Measurements from ENCODE around the gene KIAA0586. TPM values are rescaled to one million over a fixed set of nuclear protein-coding genes. Genes with fewer than 3 reads are reported as not detected.

Gene KIAA0586
- total and polyA plus RNA-seq, 9 of the 15 experiments (the other 6 are each of a cell fraction or from before 2014, with no cell fraction given) = 11.2 to 30.9 (median 22.6) TPM

DNA sequence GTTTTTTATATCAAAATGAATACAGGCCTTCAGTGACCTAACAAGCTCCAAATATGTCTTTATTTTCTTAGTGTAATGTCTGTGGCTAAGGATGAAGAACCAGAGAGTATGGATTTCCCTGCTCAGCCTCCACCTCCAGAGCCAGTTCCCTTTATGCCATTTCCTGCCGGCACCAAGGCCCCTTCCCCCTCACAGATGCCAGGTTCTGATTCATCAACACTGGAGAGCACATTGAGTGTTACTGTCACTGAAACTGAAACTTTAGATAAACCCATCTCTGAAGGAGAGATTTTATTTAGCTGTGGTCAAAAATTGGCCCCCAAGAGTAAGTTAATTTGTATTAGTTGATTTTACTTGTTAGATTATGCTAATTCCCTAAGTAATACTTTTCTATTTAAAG, 61.0 kb downstream of the KIAA0586 start (continued):
- TF ChIP-seq, protein P1, sequence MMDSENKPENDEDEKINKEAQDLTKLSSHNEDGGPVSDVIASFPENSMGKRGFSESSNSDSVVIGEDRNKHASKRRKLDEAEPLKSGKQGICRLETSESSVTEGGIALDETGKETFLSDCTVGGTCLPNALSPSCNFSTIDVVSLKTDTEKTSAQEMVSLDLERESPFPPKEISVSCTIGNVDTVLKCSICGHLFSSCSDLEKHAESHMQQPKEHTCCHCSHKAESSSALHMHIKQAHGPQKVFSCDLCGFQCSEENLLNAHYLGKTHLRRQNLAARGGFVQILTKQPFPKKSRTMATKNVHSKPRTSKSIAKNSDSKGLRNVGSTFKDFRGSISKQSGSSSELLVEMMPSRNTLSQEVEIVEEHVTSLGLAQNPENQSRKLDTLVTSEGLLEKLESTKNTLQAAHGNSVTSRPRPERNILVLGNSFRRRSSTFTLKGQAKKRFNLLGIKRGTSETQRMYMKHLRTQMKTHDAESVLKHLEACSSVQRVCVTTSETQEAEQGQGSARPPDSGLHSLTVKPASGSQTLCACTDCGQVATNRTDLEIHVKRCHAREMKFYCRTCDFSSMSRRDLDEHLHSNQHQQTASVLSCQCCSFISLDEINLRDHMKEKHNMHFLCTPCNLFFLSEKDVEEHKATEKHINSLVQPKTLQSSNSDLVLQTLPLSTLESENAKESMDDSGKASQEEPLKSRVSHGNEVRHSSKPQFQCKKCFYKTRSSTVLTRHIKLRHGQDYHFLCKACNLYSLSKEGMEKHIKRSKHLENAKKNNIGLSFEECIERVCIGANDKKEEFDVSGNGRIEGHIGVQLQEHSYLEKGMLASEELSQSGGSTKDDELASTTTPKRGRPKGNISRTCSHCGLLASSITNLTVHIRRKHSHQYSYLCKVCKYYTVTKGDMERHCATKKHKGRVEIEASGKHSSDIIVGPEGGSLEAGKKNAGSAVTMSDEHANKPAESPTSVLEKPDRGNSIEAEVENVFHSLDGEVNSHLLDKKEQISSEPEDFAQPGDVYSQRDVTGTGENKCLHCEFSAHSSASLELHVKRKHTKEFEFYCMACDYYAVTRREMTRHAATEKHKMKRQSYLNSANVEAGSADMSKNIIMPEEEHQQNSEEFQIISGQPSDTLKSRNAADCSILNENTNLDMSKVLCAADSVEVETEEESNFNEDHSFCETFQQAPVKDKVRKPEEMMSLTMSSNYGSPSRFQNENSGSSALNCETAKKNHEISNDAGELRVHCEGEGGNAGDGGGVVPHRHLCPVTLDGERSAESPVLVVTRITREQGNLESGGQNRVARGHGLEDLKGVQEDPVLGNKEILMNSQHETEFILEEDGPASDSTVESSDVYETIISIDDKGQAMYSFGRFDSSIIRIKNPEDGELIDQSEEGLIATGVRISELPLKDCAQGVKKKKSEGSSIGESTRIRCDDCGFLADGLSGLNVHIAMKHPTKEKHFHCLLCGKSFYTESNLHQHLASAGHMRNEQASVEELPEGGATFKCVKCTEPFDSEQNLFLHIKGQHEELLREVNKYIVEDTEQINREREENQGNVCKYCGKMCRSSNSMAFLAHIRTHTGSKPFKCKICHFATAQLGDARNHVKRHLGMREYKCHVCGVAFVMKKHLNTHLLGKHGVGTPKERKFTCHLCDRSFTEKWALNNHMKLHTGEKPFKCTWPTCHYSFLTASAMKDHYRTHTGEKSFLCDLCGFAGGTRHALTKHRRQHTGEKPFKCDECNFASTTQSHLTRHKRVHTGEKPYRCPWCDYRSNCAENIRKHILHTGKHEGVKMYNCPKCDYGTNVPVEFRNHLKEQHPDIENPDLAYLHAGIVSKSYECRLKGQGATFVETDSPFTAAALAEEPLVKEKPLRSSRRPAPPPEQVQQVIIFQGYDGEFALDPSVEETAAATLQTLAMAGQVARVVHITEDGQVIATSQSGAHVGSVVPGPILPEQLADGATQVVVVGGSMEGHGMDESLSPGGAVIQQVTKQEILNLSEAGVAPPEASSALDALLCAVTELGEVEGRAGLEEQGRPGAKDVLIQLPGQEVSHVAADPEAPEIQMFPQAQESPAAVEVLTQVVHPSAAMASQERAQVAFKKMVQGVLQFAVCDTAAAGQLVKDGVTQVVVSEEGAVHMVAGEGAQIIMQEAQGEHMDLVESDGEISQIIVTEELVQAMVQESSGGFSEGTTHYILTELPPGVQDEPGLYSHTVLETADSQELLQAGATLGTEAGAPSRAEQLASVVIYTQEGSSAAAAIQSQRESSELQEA (IDR thresholded peaks at IDR 0.05; ENCODE audit: low read depth) = no peak
- TF ChIP-seq, protein P2, sequence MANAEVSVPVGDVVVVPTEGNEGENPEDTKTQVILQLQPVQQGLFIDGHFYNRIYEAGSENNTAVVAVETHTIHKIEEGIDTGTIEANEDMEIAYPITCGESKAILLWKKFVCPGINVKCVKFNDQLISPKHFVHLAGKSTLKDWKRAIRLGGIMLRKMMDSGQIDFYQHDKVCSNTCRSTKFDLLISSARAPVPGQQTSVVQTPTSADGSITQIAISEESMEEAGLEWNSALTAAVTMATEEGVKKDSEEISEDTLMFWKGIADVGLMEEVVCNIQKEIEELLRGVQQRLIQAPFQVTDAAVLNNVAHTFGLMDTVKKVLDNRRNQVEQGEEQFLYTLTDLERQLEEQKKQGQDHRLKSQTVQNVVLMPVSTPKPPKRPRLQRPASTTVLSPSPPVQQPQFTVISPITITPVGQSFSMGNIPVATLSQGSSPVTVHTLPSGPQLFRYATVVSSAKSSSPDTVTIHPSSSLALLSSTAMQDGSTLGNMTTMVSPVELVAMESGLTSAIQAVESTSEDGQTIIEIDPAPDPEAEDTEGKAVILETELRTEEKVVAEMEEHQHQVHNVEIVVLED (CRISPR knock-in tag; IDR thresholded peaks at IDR 0.05) = no peak
- TF ChIP-seq SIRT6 (IDR thresholded peaks at IDR 0.05; ENCODE audit: low read depth, low read length) (no peak), HNRNPUL1 (IDR thresholded peaks at IDR 0.05; ENCODE audit: low read length) (no peak), EHMT2 (IDR thresholded peaks at IDR 0.05) (no peak)
